Measurements from ENCODE around the gene COG5. TPM values are rescaled to one million over a fixed set of nuclear protein-coding genes. Genes with fewer than 3 reads are reported as not detected.

COG5 gene
- total RNA-seq, 1 donor from 2014 or later, result 49.1 TPM

GRCh38 chr7:107430057-107430456, 133.7 kb downstream of the COG5 start:
- no peaks in the 10 kb centered on the region for H3K4me1 ChIP-seq
- intact Hi-C loops (cut with DNase I), result no loop called here
- H3K27me3 ChIP-seq (ENCODE audit: low read depth), result no peaks in the 10 kb centered on the region
- ATAC-seq (no peak), DNase-seq (no peak)
- H3K9me3 ChIP-seq, result peaks cover 4% of the 10 kb centered on the region
- H3K4me3 ChIP-seq, result no peak overlapping the region
- H3K36me3 ChIP-seq, result no peaks in the 10 kb centered on the region
- no peak overlapping the region for H3K27ac ChIP-seq
- TF ChIP-seq CTCF (IDR thresholded peaks at IDR 0.05), result no peak

- intact Hi-C loops (cut with DNase I), result no loop called here
- ATAC-seq, result no peak
- H3K27ac ChIP-seq, result no peak overlapping the region
These were observed 135.1 kb downstream of the COG5 start for GRCh38 chr7:107428642-107429041.

GRCh38 chr7:107427462-107427861, 136.3 kb downstream of the COG5 start:
- no peak for TF ChIP-seq CTCF (IDR thresholded peaks at IDR 0.05)
- Histone ChIP-seq H3K36me3 (no peaks in the 10 kb centered on the region), H3K4me1 (no peaks in the 10 kb centered on the region), H3K9me3 (no peaks in the 10 kb centered on the region), H3K27ac (no peak overlapping the region), H3K27me3 (ENCODE audit: low read depth) (no peaks in the 10 kb centered on the region), H3K4me3 (no peak overlapping the region)
- no peak for ATAC-seq
- intact Hi-C loops (cut with DNase I), result no loop called here
- no peak for DNase-seq

More at GRCh38 chr7:107428642-107429041, 135.1 kb downstream of the COG5 start:
- H3K9me3 ChIP-seq, result peaks cover 3% of the 10 kb centered on the region
- H3K4me3 ChIP-seq, result no peak overlapping the region
- no peak for TF ChIP-seq CTCF (IDR thresholded peaks at IDR 0.05)
- no peaks in the 10 kb centered on the region for H3K36me3 ChIP-seq
- H3K4me1 ChIP-seq, result no peaks in the 10 kb centered on the region
- H3K27me3 ChIP-seq (ENCODE audit: low read depth), result no peaks in the 10 kb centered on the region
- no peak for DNase-seq

- no peak overlapping the region for H3K4me3 ChIP-seq
- peaks cover 12% of the 10 kb centered on the region for H3K36me3 ChIP-seq
- no peaks in the 10 kb centered on the region for H3K9me3 ChIP-seq
- TF ChIP-seq CTCF (IDR thresholded peaks at IDR 0.05), result no peak
- intact Hi-C loops (cut with DNase I), result no loop called here
- ATAC-seq (no peak), DNase-seq (no peak)
- no peak overlapping the region for H3K27ac ChIP-seq
- no peaks in the 10 kb centered on the region for H3K27me3 ChIP-seq (ENCODE audit: low read depth)
- H3K4me1 ChIP-seq, result no peaks in the 10 kb centered on the region
These were observed 149.5 kb downstream of the COG5 start for GRCh38 chr7:107414198-107414597.

GRCh38 chr7:107408349-107408748, 155.4 kb downstream of the COG5 start:
- no peaks in the 10 kb centered on the region for H3K4me1 ChIP-seq
- no peak overlapping the region for H3K27ac ChIP-seq
- intact Hi-C loops (cut with DNase I), result no loop called here
- DNase-seq (no peak), ATAC-seq (no peak)
- no peaks in the 10 kb centered on the region for H3K27me3 ChIP-seq (ENCODE audit: low read depth)
- TF ChIP-seq CTCF (IDR thresholded peaks at IDR 0.05), result no peak
- no peaks in the 10 kb centered on the region for H3K9me3 ChIP-seq
- peaks cover 16% of the 10 kb centered on the region for H3K36me3 ChIP-seq
- no peak overlapping the region for H3K4me3 ChIP-seq

GRCh38 chr7:107405559-107405958, 158.2 kb downstream of the COG5 start:
- no peak overlapping the region for H3K27ac ChIP-seq
- ATAC-seq (no peak), DNase-seq (no peak)
- no peaks in the 10 kb centered on the region for H3K27me3 ChIP-seq (ENCODE audit: low read depth)
- no peak overlapping the region for H3K4me3 ChIP-seq
- intact Hi-C loops (cut with DNase I), result no loop called here
- no peaks in the 10 kb centered on the region for H3K9me3 ChIP-seq
- H3K36me3 ChIP-seq, result peaks cover 11% of the 10 kb centered on the region
- TF ChIP-seq CTCF (IDR thresholded peaks at IDR 0.05), result no peak
- H3K4me1 ChIP-seq, result no peaks in the 10 kb centered on the region
